SK-N-MC (cell line): ENCODE results near the gene TNN.

Experiments used
- DNase-seq: peaks from one replicate; pipeline ENCODE4 v3.0.0-alpha.2; 2011; ENCODE audit warnings: low read depth, low spot score
- H3K27ac ChIP-seq: fragments of 200-600 bp; sonication (generic); 2 replicates; pipeline ENCODE4 v1.5.1; 2016; ENCODE audit warnings: mixed run types
- H3K36me3 ChIP-seq: fragments of 200-600 bp; sonication (generic); 2 replicates; pipeline ENCODE4 v1.6.1; 2017; ENCODE audit warnings: antibody characterized with exemption, low read length, mixed read lengths; ENCODE audit not compliant: insufficient read depth
- H3K4me3 ChIP-seq: fragments of 200-600 bp; sonication (generic); 2 replicates; pipeline ENCODE4 v1.5.1; 2016
- H3K9ac ChIP-seq: fragments of 200-600 bp; sonication (generic); 2 replicates; pipeline ENCODE4 v1.8.0; 2017; ENCODE audit warnings: mixed run types, mixed read lengths; ENCODE audit not compliant: insufficient read length
- H3K9me3 ChIP-seq: fragments of 200-600 bp; sonication (generic); 2 replicates; pipeline ENCODE4 v1.6.1; 2017; ENCODE audit warnings: low read depth, mild to moderate bottlenecking, antibody characterized with exemption, low read length, moderate library complexity, mixed read lengths
- EZH2 ChIP-seq: fragments of 200-600 bp; sonication (generic); IDR thresholded peaks from one replicate; pipeline ENCODE4 v1.6.1; 2017; ENCODE audit warnings: antibody characterized with exemption
- FOXP2 ChIP-seq: optimal IDR thresholded peaks from 2 replicates; pipeline ENCODE3; 2011; ENCODE audit warnings: mild to moderate bottlenecking, moderate library complexity; ENCODE audit not compliant: insufficient read depth; ENCODE audit errors: extremely low read length, control extremely low read depth
- POLR2AphosphoS5 ChIP-seq: IDR thresholded peaks from 2 replicates; pipeline ENCODE4 v1.6.1; 2012; ENCODE audit warnings: mild to moderate bottlenecking, low read depth, low read length, borderline replicate concordance

The TNN gene

DNA sequence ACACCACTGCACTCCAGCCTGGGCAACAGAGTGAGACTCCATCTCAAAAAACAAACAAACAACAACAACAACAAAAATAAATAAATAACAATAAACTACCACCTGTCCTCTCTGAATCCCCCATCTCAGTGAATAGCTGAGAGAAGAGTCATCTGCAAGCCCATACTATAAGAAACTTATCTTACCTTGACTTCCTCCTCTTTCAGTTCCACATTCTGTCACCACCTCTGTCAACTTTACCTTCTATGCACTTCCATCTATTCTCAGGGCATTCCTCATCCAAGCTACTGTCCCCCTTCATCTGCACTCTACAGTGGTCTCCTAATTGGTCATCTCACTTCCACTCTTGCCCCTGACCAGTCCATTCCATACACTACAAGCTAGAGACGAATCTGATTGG is 66.9 kb downstream of the TNN start:
- no peaks in the 10 kb centered on the region for H3K36me3 ChIP-seq
- no peak overlapping the region for H3K4me3 ChIP-seq
- TF ChIP-seq EZH2 (no peak), POLR2AphosphoS5 (no peak), FOXP2 (no peak)
- H3K9me3 ChIP-seq, result no peaks in the 10 kb centered on the region
- DNase-seq, result no peak
- no peak overlapping the region for H3K9ac ChIP-seq
- no peak overlapping the region for H3K27ac ChIP-seq

DNA sequence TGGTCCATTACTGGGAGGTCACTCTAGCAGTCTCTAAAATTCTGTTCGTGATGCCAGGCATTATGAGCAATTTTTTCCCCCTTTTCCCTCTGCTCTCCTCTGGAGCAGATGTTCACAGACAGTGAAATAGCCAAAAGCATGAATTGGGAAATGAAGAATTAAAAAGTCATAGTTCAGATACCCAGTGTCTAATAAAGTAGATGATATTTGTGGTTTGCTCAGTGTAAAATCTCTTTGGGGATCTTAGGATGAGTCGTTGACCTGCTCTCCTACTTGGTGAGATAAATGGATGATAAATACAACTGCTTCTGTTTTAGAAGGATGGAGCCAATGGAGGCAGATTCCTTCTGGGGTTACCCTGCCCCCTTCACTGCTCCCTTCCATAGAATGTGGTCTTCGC is 68.6 kb downstream of the TNN start:
- H3K4me3 ChIP-seq, result no peak overlapping the region
- H3K9me3 ChIP-seq, result no peaks in the 10 kb centered on the region
- no peak overlapping the region for H3K27ac ChIP-seq
- no peak for TF ChIP-seq EZH2
- no peak for TF ChIP-seq FOXP2
- TF ChIP-seq POLR2AphosphoS5, result no peak
- no peak for DNase-seq
- no peak overlapping the region for H3K9ac ChIP-seq
- no peaks in the 10 kb centered on the region for H3K36me3 ChIP-seq

DNA sequence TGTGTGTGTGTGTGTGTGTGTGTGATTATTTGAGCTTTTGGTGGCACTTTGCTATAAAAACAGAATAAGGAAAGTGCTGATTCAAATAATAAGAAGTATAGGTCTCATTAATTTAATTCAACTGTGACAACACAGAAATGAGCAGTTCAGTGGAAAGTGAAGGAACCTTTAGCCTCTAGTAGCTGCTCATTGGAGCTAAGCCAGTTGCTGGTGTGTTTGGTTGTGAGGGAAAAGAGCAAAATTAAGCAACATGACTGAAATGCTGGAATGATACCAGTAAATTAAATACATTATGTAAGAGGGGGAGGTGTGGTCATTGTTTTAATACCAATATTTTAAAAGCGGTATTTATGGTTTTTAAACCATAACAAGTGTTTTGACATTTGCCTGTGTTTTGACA is 69.7 kb downstream of the TNN start:
- H3K9me3 ChIP-seq, result no peaks in the 10 kb centered on the region
- no peak overlapping the region for H3K4me3 ChIP-seq
- no peak for TF ChIP-seq EZH2
- no peak for TF ChIP-seq FOXP2
- TF ChIP-seq POLR2AphosphoS5, result no peak

DNA sequence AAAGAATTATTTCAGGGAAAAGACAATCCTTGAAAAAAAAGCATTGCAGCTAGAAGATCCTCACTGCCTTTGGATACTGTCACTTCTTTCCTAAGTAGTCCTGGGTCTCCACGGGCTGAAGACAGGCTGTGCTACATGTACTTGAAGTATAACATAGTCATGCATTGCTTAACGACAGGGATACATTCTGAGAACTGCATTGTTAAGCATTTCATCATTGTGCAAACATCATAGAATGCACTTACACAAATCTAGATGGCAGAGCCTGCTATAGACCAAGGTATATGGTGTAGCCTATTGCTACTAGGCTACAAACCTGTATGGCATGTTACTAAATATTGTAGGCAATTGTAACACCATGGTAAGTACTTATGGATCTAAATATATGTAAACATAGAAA is 70.9 kb downstream of the TNN start:
- Histone ChIP-seq H3K4me3 (no peak overlapping the region), H3K27ac (no peak overlapping the region), H3K9ac (no peak overlapping the region), H3K36me3 (no peaks in the 10 kb centered on the region), H3K9me3 (no peaks in the 10 kb centered on the region)
- no peak for TF ChIP-seq EZH2
- TF ChIP-seq POLR2AphosphoS5, result no peak
- no peak for TF ChIP-seq FOXP2
- no peak for DNase-seq

More for the DNA sequence above, 69.7 kb downstream of the TNN start:
- no peaks in the 10 kb centered on the region for H3K36me3 ChIP-seq
- H3K27ac ChIP-seq, result no peak overlapping the region
- DNase-seq, result no peak
- H3K9ac ChIP-seq, result no peak overlapping the region

DNA sequence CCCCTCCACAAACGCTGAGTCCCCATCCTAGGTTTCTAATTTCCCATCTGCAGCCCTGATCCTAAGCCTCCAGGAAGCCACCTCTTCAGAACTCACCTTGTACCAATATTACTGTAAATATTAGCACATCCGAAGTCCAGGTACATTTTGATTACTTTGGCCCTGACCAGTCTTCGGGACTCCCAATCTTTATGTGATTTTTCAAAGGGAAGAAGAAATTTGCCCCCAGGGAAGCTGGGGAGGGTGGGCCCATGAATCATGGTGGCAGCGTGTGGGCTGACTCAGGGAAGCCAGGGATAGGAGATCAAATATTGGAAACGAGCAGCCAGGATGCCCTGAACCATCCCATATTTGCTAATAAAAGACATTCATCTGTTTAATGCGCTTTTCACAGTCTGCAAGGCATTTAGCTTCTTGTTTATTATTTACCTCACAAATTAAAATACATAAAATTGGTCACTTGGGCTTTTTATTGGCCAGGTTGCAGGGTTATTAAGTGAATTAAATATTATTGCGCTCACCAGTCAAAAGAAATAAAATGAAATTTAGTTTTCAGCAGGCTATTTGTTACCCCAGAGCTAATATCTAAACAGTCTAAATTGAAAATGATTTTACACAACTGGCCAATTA is 78.4 kb downstream of the TNN start:
- Histone ChIP-seq H3K9ac (no peak overlapping the region), H3K27ac (no peak overlapping the region), H3K36me3 (no peaks in the 10 kb centered on the region), H3K4me3 (no peak overlapping the region), H3K9me3 (no peaks in the 10 kb centered on the region)
- no peak for DNase-seq
- no peak for TF ChIP-seq EZH2
- TF ChIP-seq FOXP2, result no peak
- TF ChIP-seq POLR2AphosphoS5, result no peak

DNA sequence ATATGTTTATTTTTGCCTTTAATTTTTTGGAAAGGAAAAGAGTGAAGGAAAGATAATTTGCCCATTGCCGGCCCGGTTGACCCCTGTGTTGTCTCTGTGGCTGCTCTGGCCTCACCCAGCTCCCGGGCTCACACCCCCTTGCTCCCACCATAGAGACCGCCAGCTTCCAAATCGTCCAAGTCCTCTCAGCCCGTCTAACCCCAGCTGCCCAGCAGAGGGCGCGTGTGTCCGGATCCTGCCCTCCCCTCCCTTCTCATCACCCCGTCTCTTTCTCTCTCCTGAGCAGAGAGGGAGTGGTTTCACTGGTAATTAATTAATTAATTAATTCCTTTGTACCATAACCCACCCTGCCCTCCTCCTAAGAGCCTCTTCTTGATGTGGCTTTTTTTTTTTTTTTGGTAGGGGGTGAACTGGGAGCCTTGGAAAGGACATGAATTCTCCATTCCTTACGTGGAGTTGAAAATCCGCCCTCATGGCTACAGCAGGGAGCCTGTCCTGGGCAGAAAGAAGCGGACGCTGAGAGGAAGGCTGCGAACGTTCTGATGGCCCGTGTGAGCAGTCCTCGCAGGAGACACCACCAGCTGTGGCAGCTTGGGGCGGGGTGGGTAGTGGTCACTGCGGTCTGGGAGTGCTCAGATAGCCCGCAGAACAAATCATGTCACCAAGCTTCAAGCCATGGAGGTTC is 79.0 kb downstream of the TNN start:
- DNase-seq, result no peak
- Histone ChIP-seq H3K9ac (no peak overlapping the region), H3K4me3 (no peak overlapping the region), H3K36me3 (no peaks in the 10 kb centered on the region), H3K9me3 (no peaks in the 10 kb centered on the region), H3K27ac (no peak overlapping the region)
- TF ChIP-seq FOXP2 (no peak), POLR2AphosphoS5 (no peak), EZH2 (no peak)

DNA sequence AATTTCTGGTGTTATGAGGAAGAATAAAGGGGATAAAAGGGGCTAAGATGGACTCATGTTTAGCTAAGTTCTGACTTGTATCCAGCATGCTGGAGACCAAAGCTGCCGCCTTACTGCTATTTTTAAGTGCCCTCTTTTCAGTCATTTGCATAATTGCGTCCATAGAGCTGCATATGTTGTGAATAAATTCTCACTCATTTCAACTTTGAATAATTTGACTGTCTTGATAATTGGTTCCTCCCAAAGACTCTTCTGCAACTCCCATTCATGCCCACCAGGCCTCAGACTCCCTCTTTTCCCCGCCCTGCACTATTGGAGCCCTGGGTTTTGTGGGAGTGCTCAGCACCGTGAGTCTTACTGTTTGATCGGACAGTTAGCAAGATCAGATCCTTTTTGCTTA is 79.9 kb downstream of the TNN start:
- no peak for TF ChIP-seq EZH2
- no peak for TF ChIP-seq POLR2AphosphoS5
- TF ChIP-seq FOXP2, result no peak
- no peaks in the 10 kb centered on the region for H3K9me3 ChIP-seq
- no peak overlapping the region for H3K9ac ChIP-seq
- no peak overlapping the region for H3K27ac ChIP-seq
- no peaks in the 10 kb centered on the region for H3K36me3 ChIP-seq
- DNase-seq, result no peak
- no peak overlapping the region for H3K4me3 ChIP-seq

DNA sequence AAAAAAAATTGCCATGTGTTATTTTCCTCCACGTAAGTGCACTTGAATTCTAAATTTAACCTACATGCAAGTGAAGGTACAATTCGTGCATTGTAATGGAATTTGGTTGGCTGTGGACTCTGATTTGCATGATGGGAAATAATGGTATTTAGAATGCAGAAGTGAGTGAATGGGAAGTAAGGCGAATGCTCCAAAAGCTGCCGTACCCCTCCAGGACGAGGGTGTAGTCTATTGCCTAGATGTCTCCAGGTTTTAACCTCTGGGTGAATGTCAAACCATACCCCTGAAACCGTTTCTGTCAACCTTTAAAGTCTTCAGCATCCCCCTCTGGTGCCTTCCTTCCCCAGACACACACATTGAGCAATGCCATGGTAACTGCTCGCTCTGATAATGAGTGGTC is 80.4 kb downstream of the TNN start:
- no peak overlapping the region for H3K27ac ChIP-seq
- no peaks in the 10 kb centered on the region for H3K36me3 ChIP-seq
- no peak overlapping the region for H3K9ac ChIP-seq
- TF ChIP-seq FOXP2 (no peak), EZH2 (no peak), POLR2AphosphoS5 (no peak)
- no peak overlapping the region for H3K4me3 ChIP-seq
- no peaks in the 10 kb centered on the region for H3K9me3 ChIP-seq
- DNase-seq, result no peak
